MM.1S (cell line): ENCODE results near the gene SHMT2.

ENCODE experiments used
- CTCF ChIP-seq: fragments of 300-600 bp; sonication (generic); IDR thresholded peaks from 2 replicates; pipeline ENCODE4 v1.5.1; 2016; ENCODE audit warnings: antibody characterized with exemption, low read length, mixed read lengths
- EZH2 ChIP-seq: fragments of 300-600 bp; sonication (generic); optimal IDR thresholded peaks from 2 replicates; pipeline ENCODE3; 2017; ENCODE audit warnings: low read depth, mild to moderate bottlenecking, antibody characterized with exemption, low read length, mixed read lengths

GRCh38 chr12:57212701-57213057, 16.8 kb upstream of the SHMT2 start:
- TF ChIP-seq CTCF (no peak), EZH2 (no peak)
